ENCODE measurements around the gene SRSF5. TPM values are rescaled to one million over a fixed set of nuclear protein-coding genes. Genes with fewer than 3 reads are reported as not detected.
"Not testable (repeated sequence)": the region's sequence is repeated elsewhere in the genome, so short reads cannot be mapped to it uniquely, and the experiment has no call there.

The SRSF5 gene
- total RNA-seq, 2 experiments from 2014 or later = 1,437 to 1,479 TPM

- intact Hi-C loops (cut with DNase I, micrococcal nuclease) = loop anchor here in 1 of 2 experiments (10.0 kb wide), 1 partner anchor 903 kb away; no protein-coding TSS in a partner anchor
- H3K36me3 ChIP-seq (ENCODE audit: insufficient read depth, low read length) = no peaks in the 10 kb centered on the region
- CTCF ChIA-PET = no interaction called here
- H3K27ac ChIP-seq (ENCODE audit: low read depth in 1 of 2, low read length in 2 of 2) = no peak overlapping the region
- DNase-seq (no peak), ATAC-seq (ENCODE audit: poor library complexity) (no peak)
- no peak overlapping the region for H3K4me3 ChIP-seq (ENCODE audit: low read length)
- Mint-ChIP-seq H3K4me1 (ENCODE audit: low read depth) (no peaks in the 10 kb centered on the region), H3K9me3 (no peaks in the 10 kb centered on the region), H3K4me3 (no peak overlapping the region), H3K36me3 (ENCODE audit: low read depth) (no peaks in the 10 kb centered on the region), H3K27me3 (peaks cover 8% of the 10 kb centered on the region), H3K27ac (no peak overlapping the region)
- no peaks in the 10 kb centered on the region for H3K4me1 ChIP-seq (ENCODE audit: insufficient read depth, low read length)
- POLR2A ChIA-PET = no interaction called here
- TF ChIP-seq CTCF (IDR thresholded peaks at IDR 0.05) = no peak
- H3K9me3 ChIP-seq (ENCODE audit: control insufficient read depth in 1 of 2, insufficient read depth in 1 of 2, low read length in 2 of 2) = no peaks in the 10 kb centered on the region
- H3K27me3 ChIP-seq (ENCODE audit: control insufficient read depth in 1 of 2, insufficient read depth in 2 of 2, low read length in 2 of 2) = no peaks in the 10 kb centered on the region
These were observed 44.4 kb downstream of the SRSF5 start for GRCh38 chr14:69811227-69811867.

- intact Hi-C loops (cut with DNase I, micrococcal nuclease) = loop anchor here in 1 of 2 experiments (10.0 kb wide), 1 partner anchor 903 kb away; no protein-coding TSS in a partner anchor
- H3K36me3 Mint-ChIP-seq (ENCODE audit: low read depth) = no peaks in the 10 kb centered on the region
- H3K27ac ChIP-seq (ENCODE audit: low read depth in 1 of 2, low read length in 2 of 2) = no peak overlapping the region
- H3K9me3 ChIP-seq (ENCODE audit: control insufficient read depth in 1 of 2, insufficient read depth in 1 of 2, low read length in 2 of 2) = no peaks in the 10 kb centered on the region
- DNase-seq (no peak), ATAC-seq (ENCODE audit: poor library complexity) (no peak)
- ChIA-PET CTCF (no interaction called here), POLR2A (no interaction called here)
- H3K27me3 ChIP-seq (ENCODE audit: control insufficient read depth in 1 of 2, insufficient read depth in 2 of 2, low read length in 2 of 2) = no peaks in the 10 kb centered on the region
- no peaks in the 10 kb centered on the region for H3K4me1 ChIP-seq (ENCODE audit: insufficient read depth, low read length)
- no peaks in the 10 kb centered on the region for H3K4me1 Mint-ChIP-seq (ENCODE audit: low read depth)
- no peaks in the 10 kb centered on the region for H3K9me3 Mint-ChIP-seq
- no peaks in the 10 kb centered on the region for H3K36me3 ChIP-seq (ENCODE audit: insufficient read depth, low read length)
- H3K27ac Mint-ChIP-seq = no peak overlapping the region
- H3K27me3 Mint-ChIP-seq = peaks cover 8% of the 10 kb centered on the region
- no peak overlapping the region for H3K4me3 Mint-ChIP-seq
- no peak overlapping the region for H3K4me3 ChIP-seq (ENCODE audit: low read length)
- no peak for TF ChIP-seq CTCF (IDR thresholded peaks at IDR 0.05)
These were observed 44.9 kb downstream of the SRSF5 start for GRCh38 chr14:69811868-69812252.

- DNase-seq = no peak
- ATAC-seq (ENCODE audit: poor library complexity) = no peak
- ChIA-PET CTCF (no interaction called here), POLR2A (no interaction called here)
- intact Hi-C loops (cut with DNase I, micrococcal nuclease) = loop anchor here in 1 of 2 experiments (10.0 kb wide), 1 partner anchor 902 kb away; no protein-coding TSS in a partner anchor
- no peak overlapping the region for H3K4me3 Mint-ChIP-seq
- H3K27ac Mint-ChIP-seq = no peak overlapping the region
- H3K4me1 Mint-ChIP-seq (ENCODE audit: low read depth) = no peaks in the 10 kb centered on the region
- Histone ChIP-seq H3K27me3 (ENCODE audit: control insufficient read depth in 1 of 2, insufficient read depth in 2 of 2, low read length in 2 of 2) (no peaks in the 10 kb centered on the region), H3K9me3 (ENCODE audit: control insufficient read depth in 1 of 2, insufficient read depth in 1 of 2, low read length in 2 of 2) (no peaks in the 10 kb centered on the region), H3K27ac (ENCODE audit: low read depth in 1 of 2, low read length in 2 of 2) (no peak overlapping the region), H3K36me3 (ENCODE audit: insufficient read depth, low read length) (no peaks in the 10 kb centered on the region), H3K4me3 (ENCODE audit: low read length) (no peak overlapping the region), H3K4me1 (ENCODE audit: insufficient read depth, low read length) (no peaks in the 10 kb centered on the region)
- H3K9me3 Mint-ChIP-seq = no peaks in the 10 kb centered on the region
- TF ChIP-seq CTCF (IDR thresholded peaks at IDR 0.05) = no peak
- H3K36me3 Mint-ChIP-seq (ENCODE audit: low read depth) = no peaks in the 10 kb centered on the region
- H3K27me3 Mint-ChIP-seq = peaks cover 8% of the 10 kb centered on the region
These were observed 45.8 kb downstream of the SRSF5 start for GRCh38 chr14:69812711-69813110.

- H3K36me3 ChIP-seq (ENCODE audit: insufficient read depth, low read length); POLR2A ChIA-PET; H3K36me3 Mint-ChIP-seq (ENCODE audit: low read depth); H3K9me3 Mint-ChIP-seq; H3K9me3 ChIP-seq (ENCODE audit: control insufficient read depth in 1 of 2, insufficient read depth in 1 of 2, low read length in 2 of 2); ATAC-seq (ENCODE audit: poor library complexity); H3K27ac Mint-ChIP-seq; H3K4me3 Mint-ChIP-seq; H3K4me1 Mint-ChIP-seq (ENCODE audit: low read depth); H3K27me3 ChIP-seq (ENCODE audit: control insufficient read depth in 1 of 2, insufficient read depth in 2 of 2, low read length in 2 of 2); CTCF ChIA-PET; H3K27ac ChIP-seq (ENCODE audit: low read depth in 1 of 2, low read length in 2 of 2); H3K4me3 ChIP-seq (ENCODE audit: low read length); DNase-seq; H3K4me1 ChIP-seq (ENCODE audit: insufficient read depth, low read length); H3K27me3 Mint-ChIP-seq: not testable (repeated sequence)
- intact Hi-C loops (cut with DNase I, micrococcal nuclease) = loop anchor here in 1 of 2 experiments (10.0 kb wide), 1 partner anchor 901 kb away; no protein-coding TSS in a partner anchor
These were observed 46.4 kb downstream of the SRSF5 start for GRCh38 chr14:69813346-69813745.
